GM23338 (cell line): ENCODE measurements around the gene NDST1. TPM values are rescaled to one million over a fixed set of nuclear protein-coding genes. Genes with fewer than 3 reads are reported as not detected.

Experiments used
- ATAC-seq: fragments of 200-7000 bp; cut with Tn5 transposase; 3 replicates; pipeline ENCODE4 v1.9.1; 2020
- DNase-seq: peaks from one replicate; pipeline ENCODE4 v3.0.0-alpha.2; 2015; ENCODE audit warnings: low spot score
- H2AFZ ChIP-seq: fragments of 200-600 bp; sonication (generic); 2 replicates; pipeline ENCODE4 v1.8.0; 2016; ENCODE audit warnings: antibody characterized with exemption, mild to moderate bottlenecking, moderate library complexity
- H3F3A ChIP-seq: fragments of 200-600 bp; sonication (generic); replicated peaks from 2 replicates; pipeline ENCODE4 v1.8.0; 2017; ENCODE audit warnings: antibody characterized with exemption, mixed run types, low read depth
- H3K27ac ChIP-seq: fragments of 200-600 bp; sonication (generic); 2 replicates; pipeline ENCODE4 v1.6.1; 2016; ENCODE audit warnings: low read depth
- H3K27me3 ChIP-seq: fragments of 200-600 bp; sonication (generic); 2 replicates; pipeline ENCODE4 v1.8.0; 2016; ENCODE audit warnings: mild to moderate bottlenecking, mixed run types, moderate library complexity; ENCODE audit not compliant: insufficient read depth
- H3K36me3 ChIP-seq: fragments of 200-600 bp; sonication (generic); 2 replicates; pipeline ENCODE4 v1.8.0; 2016; ENCODE audit warnings: mild to moderate bottlenecking; ENCODE audit not compliant: insufficient read depth
- H3K4me1 ChIP-seq: fragments of 200-600 bp; sonication (generic); 2 replicates; pipeline ENCODE4 v1.8.0; 2016; ENCODE audit warnings: mild to moderate bottlenecking, moderate library complexity; ENCODE audit not compliant: insufficient read depth
- H3K4me2 ChIP-seq: fragments of 200-600 bp; sonication (generic); 2 replicates; pipeline ENCODE4 v1.7.1; 2017; ENCODE audit warnings: mixed run types
- H3K4me3 ChIP-seq: fragments of 200-600 bp; sonication (generic); 2 replicates; pipeline ENCODE4 v1.6.1; 2016; ENCODE audit warnings: mixed run types
- H3K79me2 ChIP-seq: fragments of 200-600 bp; sonication (generic); replicated peaks from 2 replicates; pipeline ENCODE4 v1.8.0; 2017; ENCODE audit warnings: mild to moderate bottlenecking; ENCODE audit not compliant: insufficient read depth
- H3K9me2 ChIP-seq: fragments of 200-600 bp; sonication (generic); 2 replicates; pipeline ENCODE4 v1.8.0; 2017; ENCODE audit not compliant: insufficient read depth
- H4K20me1 ChIP-seq: fragments of 200-600 bp; sonication (generic); replicated peaks from 2 replicates; pipeline ENCODE4 v1.8.0; 2017; ENCODE audit warnings: mild to moderate bottlenecking; ENCODE audit not compliant: insufficient read depth
- H3K27ac Mint-ChIP-seq: 2 replicates; pipeline ENCODE4 v1.8.0; 2020; ENCODE audit warnings: inconsistent platforms, mild to moderate bottlenecking, moderate library complexity, mixed read lengths
- H3K27me3 Mint-ChIP-seq: 3 replicates; pipeline ENCODE4 v1.8.0; 2022; ENCODE audit warnings: low read depth, mild to moderate bottlenecking, moderate library complexity, mixed read lengths, inconsistent platforms; ENCODE audit not compliant: insufficient read depth, poor library complexity
- H3K36me3 Mint-ChIP-seq: 3 replicates; pipeline ENCODE4 v1.8.0; 2021; ENCODE audit warnings: low read depth, mild to moderate bottlenecking, inconsistent platforms, moderate library complexity, mixed read lengths
- H3K4me1 Mint-ChIP-seq: 3 replicates; pipeline ENCODE4 v1.8.0; 2020; ENCODE audit warnings: mild to moderate bottlenecking, inconsistent platforms, mixed read lengths
- H3K4me3 Mint-ChIP-seq: 3 replicates; pipeline ENCODE4 v1.8.0; 2021; ENCODE audit warnings: moderate library complexity, mild to moderate bottlenecking, inconsistent platforms, mixed read lengths
- H3K9me3 Mint-ChIP-seq: 3 replicates; pipeline ENCODE4 v1.8.0; 2020; ENCODE audit warnings: moderate library complexity, mild to moderate bottlenecking, inconsistent platforms, mixed read lengths
- EZH2 ChIP-seq: fragments of 200-600 bp; sonication (generic); IDR thresholded peaks from one replicate; pipeline ENCODE4 v1.8.0; 2017; ENCODE audit warnings: antibody characterized with exemption, mild to moderate bottlenecking, low read depth; ENCODE audit not compliant: unreplicated experiment
- EZH2phosphoT487 ChIP-seq: fragments of 200-600 bp; sonication (generic); IDR thresholded peaks from one replicate; pipeline ENCODE4 v1.8.1; 2018; ENCODE audit warnings: antibody characterized with exemption; ENCODE audit not compliant: unreplicated experiment
- NANOG ChIP-seq: IDR thresholded peaks from 2 replicates; pipeline ENCODE4 v1.6.1; 2016; ENCODE audit warnings: antibody characterized with exemption, borderline replicate concordance
- REST ChIP-seq: IDR thresholded peaks from one replicate; pipeline ENCODE4 v1.6.1; 2018; ENCODE audit warnings: antibody characterized with exemption; ENCODE audit not compliant: unreplicated experiment
- ZNF462 ChIP-seq: fragments of 250-450 bp; sonication (Bioruptor Pico); IDR thresholded peaks from 2 replicates; pipeline ENCODE4 v1.5.0; 2020; ENCODE audit warnings: mild to moderate bottlenecking, moderate library complexity
- polyA plus RNA-seq: library from polyadenylated mRNA; unstranded; fragments of >200 nt; fragmentation: Nextera tagmentation; extraction: Ambion mirVana; gene quantifications from 2 replicates; pipeline ENCODE4 v1.2.1, GENCODE V29; 2016
- total RNA-seq: library from RNA; depleted of rRNA; stranded (reverse); fragments of >200 nt; shearing (Covaris generic); gene quantifications from 2 replicates; pipeline ENCODE4 v1.2.3, GENCODE V29; 2014

NDST1 gene
- total and polyA plus RNA-seq, 2 experiments from 2014 or later, result 7.3 to 85.0 TPM

GRCh38 chr5:150587856-150588595 is 80.1 kb downstream of the NDST1 start (continued):
- TF ChIP-seq ZNF462 (CRISPR knock-in tag) (no peak), REST (no peak), EZH2 (no peak), NANOG (no peak)

- H3K4me3 ChIP-seq, result no peak overlapping the region
- TF ChIP-seq ZNF462 (CRISPR knock-in tag) (no peak), EZH2 (no peak), EZH2phosphoT487 (no peak)
These were observed 80.6 kb downstream of the NDST1 start for GRCh38 chr5:150588596-150588890.

More at GRCh38 chr5:150588596-150588890, 80.6 kb downstream of the NDST1 start:
- Histone ChIP-seq H3K36me3 (no peaks in the 10 kb centered on the region), H3K27ac (no peak overlapping the region), H3K9me2 (no peaks in the 10 kb centered on the region), H3K79me2 (no peaks in the 10 kb centered on the region), H3K27me3 (no peaks in the 10 kb centered on the region), H3F3A (no peaks in the 10 kb centered on the region), H3K4me1 (peaks cover 10% of the 10 kb centered on the region; the same call in 1 of the 2 replicates), H4K20me1 (no peaks in the 10 kb centered on the region), H3K4me2 (no peak overlapping the region), H2AFZ (no peak overlapping the region)
- no peak for ATAC-seq
- Mint-ChIP-seq H3K9me3 (no peaks in the 10 kb centered on the region), H3K4me3 (no peak overlapping the region), H3K4me1 (peaks cover 11% of the 10 kb centered on the region), H3K36me3 (no peaks in the 10 kb centered on the region), H3K27me3 (peaks cover 2% of the 10 kb centered on the region), H3K27ac (no peak overlapping the region)
- DNase-seq, result no peak
